ENCODE measurements around the gene KREMEN1.

Gene KREMEN1

DNA sequence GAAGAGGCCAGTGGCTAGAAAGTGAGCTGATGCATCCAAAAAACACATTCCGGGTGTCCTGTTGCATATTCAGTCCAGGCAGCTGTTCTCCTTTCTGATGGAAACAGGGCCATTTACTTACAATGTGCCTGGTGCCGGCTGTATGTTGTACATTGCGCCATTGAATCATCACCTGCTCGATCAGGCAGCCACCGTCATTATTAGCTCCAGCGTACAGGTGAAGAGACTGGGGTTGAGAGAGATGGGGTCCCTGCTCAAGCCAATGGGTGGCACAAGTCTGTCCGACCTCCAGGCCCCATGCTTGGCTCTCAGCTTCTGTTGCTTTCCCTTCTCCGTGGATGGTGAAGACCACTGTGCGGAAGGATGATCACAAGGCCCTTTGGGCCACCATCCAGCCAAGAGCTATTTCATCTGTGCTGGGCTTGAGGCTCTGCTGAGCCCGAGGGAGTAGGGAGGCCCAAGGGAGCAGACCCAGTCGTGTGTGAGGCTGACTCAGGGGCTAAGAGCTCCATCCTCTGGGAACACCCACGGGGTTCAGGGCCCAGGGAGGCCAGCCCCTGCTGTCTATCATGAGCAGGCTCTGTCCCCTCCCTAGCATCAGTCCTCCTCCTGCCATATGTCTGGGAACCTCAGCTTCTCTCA lies 112.1 kb downstream of the KREMEN1 start:
- DNase-seq (ENCODE audit: low read depth in 2 of 2) = no peak

GRCh38 chr22:29186302-29186701 lies 113.5 kb downstream of the KREMEN1 start:
- DNase-seq (ENCODE audit: low read depth in 2 of 2) = no peak

DNA sequence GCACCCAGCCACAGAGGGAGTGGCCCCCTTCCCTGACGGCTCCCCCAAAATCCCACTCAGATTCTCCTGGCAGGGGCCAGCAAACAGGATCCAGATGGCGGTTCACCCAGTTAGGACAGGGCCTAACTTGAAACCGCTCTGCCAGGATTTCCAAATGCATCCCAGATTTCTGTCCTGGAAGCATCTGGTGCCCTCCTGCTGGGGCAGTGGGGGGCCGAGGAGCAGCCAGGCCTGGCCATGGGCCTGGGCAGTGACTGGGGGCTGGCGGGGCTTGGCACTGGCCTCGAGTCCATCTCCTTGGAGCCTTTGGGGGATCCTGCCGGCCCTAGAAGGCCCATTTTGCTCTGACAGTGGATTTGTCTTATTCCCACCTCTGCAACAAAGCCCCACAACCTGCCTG lies 115.0 kb downstream of the KREMEN1 start:
- no peak for DNase-seq (ENCODE audit: low read depth in 2 of 2)

GRCh38 chr22:29190051-29190450 lies 117.2 kb downstream of the KREMEN1 start:
- no peak for DNase-seq (ENCODE audit: low read depth in 2 of 2)

DNA sequence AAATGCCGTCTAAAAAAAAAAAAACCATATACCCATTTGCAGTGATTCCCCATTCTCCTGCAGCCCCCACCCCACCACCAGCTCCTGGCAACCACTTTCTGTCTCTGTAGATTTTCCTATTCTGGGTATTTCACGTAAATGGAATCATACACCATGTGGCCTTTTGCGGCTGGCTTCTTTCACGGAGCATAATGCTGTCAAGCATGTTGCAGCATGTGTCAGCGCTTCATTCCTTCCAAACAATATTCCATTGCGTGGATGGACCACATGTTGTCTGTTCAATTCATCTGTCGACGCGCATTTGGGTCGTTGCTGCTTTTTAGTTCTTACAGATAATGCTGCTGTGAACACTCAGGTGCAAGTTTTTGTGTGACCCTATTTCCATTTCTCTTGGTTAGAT lies 118.1 kb downstream of the KREMEN1 start:
- DNase-seq (ENCODE audit: low read depth in 2 of 2) = no peak

DNA sequence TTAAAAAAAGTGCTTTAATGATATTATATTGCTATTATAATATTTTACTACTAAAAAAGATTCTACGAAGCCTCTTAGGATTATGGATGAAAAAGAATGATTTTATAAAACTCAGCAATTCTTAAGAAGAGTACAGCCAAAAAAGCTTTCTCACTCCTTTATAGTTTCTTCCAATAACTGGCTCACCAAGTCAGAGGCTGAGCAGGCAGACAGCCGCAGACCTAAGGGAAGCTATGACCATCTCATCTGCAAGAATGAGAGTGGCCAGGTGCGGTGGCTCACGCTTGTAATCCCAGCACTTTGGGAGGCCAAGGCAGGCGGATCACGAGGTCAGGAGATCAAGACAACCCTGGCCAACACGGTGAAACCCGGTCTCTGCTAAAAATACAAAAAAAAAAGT lies 120.2 kb downstream of the KREMEN1 start:
- DNase-seq (ENCODE audit: low read depth in 2 of 2) = no peak

DNA sequence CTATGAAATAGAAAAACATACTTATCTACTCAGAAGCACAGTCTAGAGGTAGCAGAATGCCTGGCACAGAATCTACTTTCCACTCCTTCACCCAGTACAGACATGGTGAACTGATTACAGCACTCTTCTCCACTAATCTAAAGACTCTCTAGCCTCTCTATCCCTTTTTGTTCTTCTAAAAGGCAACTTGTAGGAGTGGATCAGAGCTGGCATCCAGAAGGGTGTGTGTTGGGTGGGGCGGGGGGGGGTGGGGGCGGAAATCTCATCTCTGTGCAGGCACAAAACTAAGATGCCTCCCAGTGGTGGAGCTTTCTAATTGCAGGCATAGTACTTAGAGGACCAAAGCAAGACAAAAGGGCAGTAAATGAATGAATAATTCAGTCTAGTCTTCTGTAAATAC lies 121.3 kb downstream of the KREMEN1 start:
- no peak for DNase-seq (ENCODE audit: low read depth in 2 of 2)

DNA sequence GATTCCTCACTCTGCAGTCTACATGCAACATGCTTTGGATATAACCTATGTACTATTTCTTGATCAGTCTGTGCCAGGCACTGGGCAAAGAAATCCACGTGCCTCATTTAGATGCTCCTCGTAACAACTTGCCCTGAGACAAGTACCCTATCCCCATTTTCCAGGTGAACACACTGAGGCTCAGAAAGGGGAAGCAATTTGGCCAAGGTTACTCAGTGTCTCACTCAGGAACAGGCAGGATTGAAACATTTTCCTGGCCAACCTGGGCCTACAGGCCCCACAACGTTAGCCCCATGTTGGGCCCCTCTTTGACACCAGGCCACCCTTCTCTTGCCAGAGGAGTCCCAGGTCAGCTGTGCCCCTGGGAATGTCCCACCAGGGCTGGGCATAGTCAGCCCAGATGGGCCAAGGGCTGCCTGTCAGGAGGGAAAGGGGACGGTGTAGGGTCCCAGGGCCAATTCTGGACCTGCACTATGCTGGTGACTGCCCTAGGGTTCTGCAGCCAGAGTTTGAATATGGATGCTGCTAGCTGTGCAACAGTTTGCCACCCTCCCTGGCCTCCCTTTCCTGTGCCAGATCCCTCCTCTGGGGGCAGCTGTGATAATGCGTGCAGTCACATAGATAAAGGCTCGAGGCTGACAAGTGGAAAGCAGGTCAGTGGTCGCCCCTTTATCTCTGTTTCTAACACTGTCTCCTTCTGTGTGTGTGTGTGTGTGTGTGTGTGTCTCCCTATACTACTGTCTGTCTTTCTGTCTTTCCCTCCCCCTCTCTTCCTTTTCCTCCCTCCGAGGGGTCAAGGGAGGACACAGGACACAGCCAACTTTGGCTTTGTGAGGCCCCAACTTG lies 122.5 kb downstream of the KREMEN1 start:
- no peak for DNase-seq (ENCODE audit: low read depth in 2 of 2)

DNA sequence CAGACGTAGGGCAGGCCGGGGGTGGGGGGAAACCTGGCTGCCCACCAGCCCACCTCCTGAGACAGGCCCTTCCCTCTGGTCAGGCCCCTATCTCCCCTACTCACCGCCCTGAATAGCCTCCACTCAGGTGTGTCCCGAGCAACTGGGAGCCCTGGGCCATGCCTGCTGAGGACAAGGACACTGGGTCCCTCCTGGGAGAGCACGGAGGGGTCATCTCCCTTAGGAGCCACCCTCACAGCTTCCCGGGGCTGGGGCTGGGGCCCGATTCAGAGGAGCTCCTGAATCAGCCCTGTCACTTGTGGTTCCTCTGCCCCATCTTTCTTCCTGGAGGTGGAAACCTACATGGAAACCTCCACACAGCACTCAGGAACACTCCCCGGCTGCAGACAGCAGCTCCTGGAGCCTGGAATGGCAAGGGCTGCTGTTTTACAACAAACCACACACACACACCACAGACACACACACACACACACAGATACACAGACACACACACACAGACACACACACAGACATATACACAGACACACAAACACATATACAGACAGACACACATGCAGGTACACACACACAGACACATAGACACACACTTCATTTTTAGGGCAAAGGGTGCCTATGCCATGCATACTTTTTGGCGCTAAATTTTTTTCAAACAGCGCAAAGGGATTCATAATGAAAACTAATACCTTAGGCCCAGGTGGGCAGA lies 123.3 kb downstream of the KREMEN1 start:
- DNase-seq (ENCODE audit: low read depth in 2 of 2) = no peak

DNA sequence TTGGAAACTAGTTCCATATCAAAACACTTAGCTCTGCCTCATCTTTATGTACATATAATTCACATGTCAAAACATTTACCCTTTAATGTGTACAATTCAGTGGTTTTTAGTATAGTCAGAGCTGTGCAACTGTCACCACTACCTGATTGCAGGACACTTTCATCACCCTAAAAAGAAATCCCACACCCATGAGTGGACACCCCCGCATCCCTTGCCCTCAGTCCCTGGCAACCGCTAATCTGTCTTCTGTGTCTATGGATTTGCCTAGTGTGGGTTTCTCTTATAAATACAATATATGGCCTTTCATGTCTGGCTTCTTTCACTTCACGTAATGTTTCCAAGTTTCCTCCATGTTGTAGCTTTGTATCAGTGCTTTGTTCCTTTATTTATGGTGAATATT lies 124.3 kb downstream of the KREMEN1 start:
- no peak for DNase-seq (ENCODE audit: low read depth in 2 of 2)

DNA sequence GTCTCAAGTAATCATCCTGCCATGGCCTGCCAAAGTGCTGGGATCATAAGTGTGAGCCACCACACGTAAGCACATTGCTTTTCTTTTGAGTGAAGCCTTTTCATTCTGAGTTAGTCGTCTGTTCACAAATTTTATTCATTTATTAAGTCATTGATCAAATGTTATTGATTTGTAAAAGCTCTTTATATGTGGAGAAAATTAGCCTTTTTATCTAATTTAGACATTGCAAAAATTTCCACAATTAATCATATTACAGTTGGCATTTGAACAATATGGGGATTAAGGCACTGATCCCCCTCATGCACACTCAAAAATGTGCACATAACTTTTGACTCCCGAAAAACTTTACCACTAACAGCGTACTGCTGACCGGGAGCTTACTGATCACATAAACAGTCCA lies 125.4 kb downstream of the KREMEN1 start:
- DNase-seq (ENCODE audit: low read depth in 2 of 2) = no peak

GRCh38 chr22:29199702-29200400 lies 127.0 kb downstream of the KREMEN1 start:
- no peak for DNase-seq (ENCODE audit: low read depth in 2 of 2)

GRCh38 chr22:29200901-29201300 lies 128.1 kb downstream of the KREMEN1 start:
- DNase-seq (ENCODE audit: low read depth in 2 of 2) = no peak

DNA sequence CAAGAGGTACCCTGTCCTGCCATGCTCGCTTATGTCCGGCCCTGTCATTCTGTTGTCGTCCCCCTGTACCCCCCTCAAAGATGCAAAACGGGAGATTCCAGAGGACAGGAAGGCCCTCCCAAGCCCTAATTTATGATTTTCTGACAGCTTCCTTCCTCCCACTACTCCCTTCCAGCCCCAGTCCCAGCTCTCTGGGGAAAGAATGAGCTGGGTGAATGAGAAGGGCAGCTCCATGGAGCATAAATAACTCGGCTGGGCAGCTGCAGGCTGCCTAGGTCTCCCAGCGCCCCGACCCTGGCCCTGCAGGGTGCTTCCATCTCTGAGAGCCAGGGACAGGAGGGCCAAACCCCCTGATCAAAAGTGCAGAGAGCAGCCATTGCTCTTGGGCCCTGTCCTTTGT lies 128.9 kb downstream of the KREMEN1 start:
- DNase-seq (ENCODE audit: low read depth in 2 of 2) = no peak

DNA sequence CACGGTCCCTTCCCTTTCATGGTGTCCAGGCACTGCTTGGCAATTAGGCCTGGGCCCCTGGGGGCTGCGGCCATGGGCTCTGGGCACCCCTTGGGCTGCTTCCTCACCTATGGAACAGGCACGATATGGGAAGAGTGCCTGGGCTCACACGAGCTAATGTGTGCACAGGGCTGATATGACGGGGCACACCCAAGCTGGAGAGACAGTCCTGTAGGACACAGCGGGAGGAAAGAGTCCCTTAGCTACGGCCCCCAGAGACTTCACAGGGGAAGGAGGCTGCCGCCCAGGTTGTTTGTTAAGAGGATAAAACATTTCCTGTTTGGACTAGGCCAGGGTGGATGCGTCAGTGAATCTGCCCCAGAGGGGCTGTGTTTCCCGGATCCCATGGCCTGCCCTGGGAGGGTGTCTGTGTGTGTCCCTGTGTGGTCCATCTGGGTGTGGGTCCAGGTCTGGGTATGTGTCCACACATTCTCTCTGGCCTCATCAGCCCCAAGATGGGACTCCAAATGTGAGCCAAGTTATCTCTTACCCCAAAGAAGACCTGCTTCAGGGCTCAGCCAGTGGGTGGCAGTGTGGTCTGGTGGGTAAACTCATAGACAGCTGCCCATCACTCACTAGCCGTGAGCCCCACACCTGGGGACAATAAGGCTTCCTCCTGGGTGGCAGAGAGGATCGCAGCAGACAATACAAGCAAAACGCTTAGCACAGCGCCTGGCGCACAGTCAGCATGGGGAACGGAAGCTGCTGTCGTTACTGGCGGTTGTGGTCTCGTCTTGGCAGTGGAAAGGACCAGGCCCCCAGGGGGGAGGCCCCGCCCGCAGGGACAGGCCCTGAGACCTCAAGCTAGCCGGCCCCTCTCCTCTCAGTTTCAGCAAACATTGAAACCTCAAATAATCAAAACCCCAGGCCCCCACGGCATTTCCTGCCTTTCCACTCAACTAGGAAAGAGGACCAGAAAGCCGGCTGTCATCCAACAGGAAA lies 129.7 kb downstream of the KREMEN1 start:
- DNase-seq (ENCODE audit: low read depth in 2 of 2) = peak; percentile 48 to 50

DNA sequence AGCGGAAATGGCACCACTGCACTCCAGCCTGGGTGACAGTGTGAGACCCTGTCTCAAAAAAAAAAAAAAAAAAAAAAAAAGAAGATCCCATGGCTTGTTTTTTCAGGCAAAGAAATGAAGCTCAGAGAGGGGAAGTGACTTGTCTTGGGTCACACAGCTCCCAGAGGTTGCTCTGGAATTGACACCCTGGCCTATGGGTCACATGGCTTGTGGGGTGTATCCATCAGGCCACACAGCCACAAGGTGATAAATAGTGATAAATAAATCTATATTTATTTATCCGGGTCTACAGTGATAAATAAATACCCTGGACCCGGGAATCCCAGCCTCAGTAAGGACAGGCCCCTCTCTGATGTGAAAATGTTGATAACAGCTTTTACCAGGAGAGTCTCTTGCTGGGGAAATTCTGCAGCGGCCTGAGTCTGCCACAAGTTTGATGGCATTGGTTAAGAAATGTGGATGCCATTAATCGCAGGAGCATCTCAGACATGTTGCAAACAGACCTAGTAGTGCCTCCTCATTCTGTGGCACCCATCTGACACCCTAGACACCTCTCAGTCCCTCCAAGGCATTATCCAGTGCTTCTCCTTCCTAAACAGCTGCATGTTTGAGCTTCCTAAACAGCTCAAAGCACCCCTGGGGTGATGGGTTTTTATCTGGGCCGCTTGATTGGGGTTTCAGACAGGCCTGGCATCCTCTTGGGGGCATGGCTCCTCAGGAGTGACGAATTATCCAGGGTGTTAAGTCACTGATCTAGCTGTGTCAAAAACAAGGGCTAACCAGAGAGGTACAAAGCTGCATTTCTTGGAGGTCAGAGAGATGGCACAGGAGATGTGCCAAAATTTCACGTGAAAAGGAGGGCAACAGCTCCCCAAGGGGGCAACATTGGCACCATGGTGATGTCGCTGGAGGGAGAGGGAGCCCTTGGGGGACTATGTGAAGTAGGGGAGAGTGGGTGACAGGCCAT lies 130.9 kb downstream of the KREMEN1 start:
- no peak for DNase-seq (ENCODE audit: low read depth in 2 of 2)

GRCh38 chr22:29204455-29205183 lies 131.8 kb downstream of the KREMEN1 start:
- DNase-seq (ENCODE audit: low read depth in 2 of 2) = no peak

- no peak for DNase-seq (ENCODE audit: low read depth in 2 of 2)
These were observed 132.4 kb downstream of the KREMEN1 start for GRCh38 chr22:29205252-29205593.
